Liver (tissue), 9 donors: ENCODE data around the gene NBAS. TPM values are rescaled to one million over a fixed set of nuclear protein-coding genes. Genes with fewer than 3 reads are reported as not detected.

ENCODE experiments used
- DNase-seq: peaks from one replicate; pipeline ENCODE4 v3.0.0-alpha.2; 2017; ENCODE audit warnings: low spot score
- H3K27ac ChIP-seq, 2 donors: one replicate each; pipeline ENCODE4 v1.7.0; 2013; ENCODE audit warnings: inconsistent platforms in 2 of 2, low read length in 2 of 2, control low read depth in 1 of 2, low read depth in 1 of 2, mild to moderate bottlenecking in 1 of 2
- H3K27me3 ChIP-seq, 4 donors: one replicate each; pipeline versions ENCODE4 v1.6.1 to v1.7.0; 2013; ENCODE audit warnings: low read length in 3 of 4, inconsistent platforms in 1 of 4, mild to moderate bottlenecking in 1 of 4, moderate library complexity in 1 of 4; ENCODE audit not compliant: control insufficient read depth in 4 of 4, insufficient read depth in 4 of 4
- H3K36me3 ChIP-seq, 4 donors: one replicate each; pipeline versions ENCODE4 v1.6.1 to v1.7.0; 2013; ENCODE audit warnings: low read length in 3 of 4, mild to moderate bottlenecking in 3 of 4, low read depth in 1 of 4, moderate library complexity in 1 of 4; ENCODE audit not compliant: control insufficient read depth in 4 of 4, insufficient read depth in 3 of 4
- H3K4me1 ChIP-seq, 4 donors: one replicate each; pipeline versions ENCODE4 v1.6.1 to v1.7.0; 2013; ENCODE audit warnings: low read length in 3 of 4, mild to moderate bottlenecking in 3 of 4, moderate library complexity in 1 of 4; ENCODE audit not compliant: control insufficient read depth in 4 of 4, insufficient read depth in 4 of 4
- H3K4me3 ChIP-seq, 3 donors: one replicate each; pipeline versions ENCODE4 v1.6.1 to v1.7.0; 2013; ENCODE audit warnings: low read length in 3 of 3, control low read depth in 1 of 3, low read depth in 1 of 3, mild to moderate bottlenecking in 1 of 3
- H3K9ac ChIP-seq, 2 donors: one replicate each; pipeline ENCODE4 v1.7.0; 2013; ENCODE audit warnings: low read length in 2 of 2, mild to moderate bottlenecking in 2 of 2, moderate library complexity in 2 of 2, control low read depth in 1 of 2, low read depth in 1 of 2
- H3K9me3 ChIP-seq, 4 donors: one replicate each; pipeline versions ENCODE4 v1.6.1 to v1.7.0; 2013; ENCODE audit warnings: low read length in 3 of 4; ENCODE audit not compliant: control insufficient read depth in 4 of 4
- ATF3 ChIP-seq: IDR thresholded peaks from 2 replicates; pipeline ENCODE4 v1.6.1; 2016; ENCODE audit warnings: antibody characterized with exemption
- FOXA1 ChIP-seq: IDR thresholded peaks from 2 replicates; pipeline ENCODE4 v1.6.1; 2016; ENCODE audit warnings: antibody characterized with exemption
- FOXA2 ChIP-seq: IDR thresholded peaks from 2 replicates; pipeline ENCODE4 v1.6.1; 2016; ENCODE audit warnings: antibody characterized with exemption
- HNF4A ChIP-seq, 2 donors: conservative IDR thresholded peaks; 2 replicates each; pipeline ENCODE4 v1.6.1; 2016; ENCODE audit warnings: antibody characterized with exemption in 2 of 2, mild to moderate bottlenecking in 2 of 2
- HNF4G ChIP-seq: IDR thresholded peaks from 2 replicates; pipeline ENCODE4 v1.6.1; 2016; ENCODE audit warnings: antibody characterized with exemption
- JUND ChIP-seq, 2 donors: IDR thresholded peaks; 2 replicates each; pipeline ENCODE4 v1.6.1; 2016; ENCODE audit warnings: antibody characterized with exemption in 2 of 2
- MAX ChIP-seq: IDR thresholded peaks from 2 replicates; pipeline ENCODE4 v1.6.1; 2016; ENCODE audit warnings: antibody characterized with exemption
- REST ChIP-seq: IDR thresholded peaks from 2 replicates; pipeline ENCODE4 v1.6.1; 2016; ENCODE audit warnings: antibody characterized with exemption, mild to moderate bottlenecking
- RXRA ChIP-seq, 2 donors: IDR thresholded peaks; 2 replicates each; pipeline ENCODE4 v1.6.1; 2017 to 2018; ENCODE audit warnings: antibody characterized with exemption in 2 of 2, mild to moderate bottlenecking in 1 of 2
- SP1 ChIP-seq: IDR thresholded peaks from 2 replicates; pipeline ENCODE4 v1.6.1; 2018; ENCODE audit warnings: antibody characterized with exemption, mild to moderate bottlenecking
- YY1 ChIP-seq: IDR thresholded peaks from 2 replicates; pipeline ENCODE4 v1.6.1; 2016; ENCODE audit warnings: antibody characterized with exemption, mild to moderate bottlenecking
- ZBTB33 ChIP-seq: IDR thresholded peaks from 2 replicates; pipeline ENCODE4 v1.6.1; 2016; ENCODE audit warnings: antibody characterized with exemption
- WGBS: extraction: QIAGEN DNeasy Blood & Tissue Kit; methylation state at CpG from one replicate; pipeline ENCODE4 v1.1.7; 2013; 5-methylcytosine and 5-hydroxymethylcytosine counted together
- polyA plus RNA-seq, 2 donors: library from polyadenylated mRNA; stranded (reverse) in 1 of 2; unstranded in 1 of 2; fragments of 200-250 nt in 1 of 2; fragments of >200 nt in 1 of 2; fragmentation: Nextera tagmentation in 1 of 2; extraction: Ambion mirVana in 1 of 2; gene quantifications; one replicate each; pipeline versions ENCODE4 v1.2.1 to v1.2.3, GENCODE V29; 2013 to 2015
- total RNA-seq, 2 donors: library from RNA; depleted of rRNA; stranded (reverse); fragments of >200 nt; gene quantifications; one replicate each; pipeline ENCODE4 v1.2.3, GENCODE V29; 2014
- donor health status: healthy.
- donor health status: healthy.
- donor health status: healthy.
- donor health status: healthy.
- donor health status: healthy.

NBAS gene
- total and polyA plus RNA-seq, 4 donors, result 10.5 to 40.0 (median 18.9) TPM

- Histone ChIP-seq H3K36me3 (peaks cover 16 to 59% (median 53%) of the 10 kb centered on the region in 4 donors), H3K9me3 (no peaks in the 10 kb centered on the region), H3K4me3 (no peak overlapping the region), H3K27ac (no peak overlapping the region), H3K27me3 (no peaks in the 10 kb centered on the region), H3K4me1 (no peaks in the 10 kb centered on the region), H3K9ac (no peak overlapping the region)
- WGBS, result 98% methylated on average over 1 of the region's 1 CpG
- TF ChIP-seq FOXA2 (no peak), ZBTB33 (no peak), JUND (IDR thresholded peaks at IDR 0.05) (no peak), FOXA1 (no peak), HNF4A (conservative IDR thresholded peaks at IDR 0.05) (no peak), MAX (no peak)
- no peak for DNase-seq
Observed at GRCh38 chr2:15609341-15610042, 48.4 kb upstream of the NBAS start.

- no peak for TF ChIP-seq HNF4G
- no peak for TF ChIP-seq FOXA2
- TF ChIP-seq SP1, result no peak
- no peak for TF ChIP-seq JUND (IDR thresholded peaks at IDR 0.05)
- no peak for TF ChIP-seq YY1
- TF ChIP-seq RXRA (IDR thresholded peaks at IDR 0.05), result no peak
- no peak for TF ChIP-seq ATF3
- TF ChIP-seq REST, result no peak
- H3K4me1 ChIP-seq, result no peaks in the 10 kb centered on the region
- H3K27ac ChIP-seq, result no peak overlapping the region
- no peak for DNase-seq
- no peaks in the 10 kb centered on the region for H3K27me3 ChIP-seq
- 97% methylated on average over 4 of the region's 4 CpGs for WGBS
- H3K36me3 ChIP-seq, result peaks cover 18 to 68% (median 62%) of the 10 kb centered on the region in 4 donors
- no peak overlapping the region for H3K4me3 ChIP-seq
- no peak overlapping the region for H3K9ac ChIP-seq
- no peaks in the 10 kb centered on the region for H3K9me3 ChIP-seq
Observed at GRCh38 chr2:15608392-15608761, 47.2 kb upstream of the NBAS start.
